ENCODE results near the gene WDR47. TPM values are rescaled to one million over a fixed set of nuclear protein-coding genes. Genes with fewer than 3 reads are reported as not detected.

WDR47 gene
- total RNA-seq, 1 experiment from 2014 or later = 6.6 TPM

- no peak overlapping the region for H2BK15ac ChIP-seq (ENCODE audit: low read depth, low read length)
- no peak overlapping the region for H2BK12ac ChIP-seq (ENCODE audit: insufficient read length, low read depth, low read length)
- peaks cover 0 to 3% of the 10 kb centered on the region in 2 experiments; a peak in 1 of 5 replicates for H3K9me3 Mint-ChIP-seq
- no peak overlapping the region for H4K5ac ChIP-seq (ENCODE audit: insufficient read length, low read depth, low read length)
- H3K27ac Mint-ChIP-seq = peak overlapping the region; percentile 13 to 65 (median 16); a peak in 3 of 7 replicates
- no peak overlapping the region for H3K18ac ChIP-seq (ENCODE audit: insufficient read length, low read depth, low read length)
- H4K20me1 ChIP-seq (ENCODE audit: control insufficient read depth, insufficient read depth, insufficient read length) = no peaks in the 10 kb centered on the region
- H2AFZ ChIP-seq (ENCODE audit: low read length) = no peak overlapping the region
- no peaks in the 10 kb centered on the region for H3K27me3 ChIP-seq (ENCODE audit: insufficient read depth, low read length)
- H3K79me1 ChIP-seq (ENCODE audit: insufficient read depth, low read depth, low read length, poor library complexity, severe bottlenecking) = no peaks in the 10 kb centered on the region
- H3T11ph ChIP-seq (ENCODE audit: low read length) = no peak overlapping the region
- H3K9me3 ChIP-seq (ENCODE audit: control insufficient read depth, low read depth, low read length) = no peaks in the 10 kb centered on the region
- H3K9ac ChIP-seq (ENCODE audit: extremely low read depth, insufficient read length, low read length) = no peak overlapping the region
- TF ChIP-seq CTCF (conservative IDR thresholded peaks at IDR 0.05) = no peak
- DNase-seq = no peak
- H2AK5ac ChIP-seq (ENCODE audit: insufficient read length, low read length) = no peak overlapping the region
- H3K14ac ChIP-seq (ENCODE audit: insufficient read depth, low read length) = no peak overlapping the region
- no peaks in the 10 kb centered on the region for H3K27me3 Mint-ChIP-seq (ENCODE audit: low read depth)
- H3K4me3 Mint-ChIP-seq = no peak overlapping the region
- no peak overlapping the region for H2BK120ac ChIP-seq (ENCODE audit: low read depth, low read length, poor library complexity, severe bottlenecking)
- H2BK20ac ChIP-seq (ENCODE audit: low read depth, low read length, poor library complexity, severe bottlenecking) = no peak overlapping the region
- H3K4ac ChIP-seq (ENCODE audit: low read depth, low read length) = no peak overlapping the region
- H3K23me2 ChIP-seq (ENCODE audit: insufficient read length, low read depth, low read length, poor library complexity, severe bottlenecking) = no peaks in the 10 kb centered on the region
- no peak overlapping the region for H4K8ac ChIP-seq (replicated peaks; ENCODE audit: insufficient read length, low read depth, low read length)
- H3K23ac ChIP-seq (ENCODE audit: insufficient read length, low read depth, low read length) = no peak overlapping the region
- peaks cover 2% of the 10 kb centered on the region; the same call in 1 of the 2 replicates for H3K4me1 ChIP-seq (ENCODE audit: insufficient read depth, low read length)
- no peak overlapping the region for H3K27ac ChIP-seq (ENCODE audit: insufficient read length, low read depth, low read length)
- peaks cover 24 to 25% of the 10 kb centered on the region in 2 experiments for H3K4me1 Mint-ChIP-seq
- no CpG with 5 or more reads among the region's 5 CpGs for WGBS (ENCODE audit: extremely low coverage, insufficient read length, low lambda C conversion rate)
- H3K36me3 Mint-ChIP-seq (ENCODE audit: insufficient read depth in 1 of 3, low read depth in 3 of 3) = peaks cover 0 to 2% (median 1%) of the 10 kb centered on the region in 3 experiments; a peak in 2 of 7 replicates
- no peak overlapping the region for H3K4me2 ChIP-seq (ENCODE audit: insufficient read depth, insufficient read length, low read length)
- no peak overlapping the region for H4K91ac ChIP-seq (ENCODE audit: insufficient read length, low read depth, low read length)
- no peak overlapping the region for H3K56ac ChIP-seq (ENCODE audit: insufficient read length, low read depth, low read length)
- H3K79me2 ChIP-seq (ENCODE audit: insufficient read depth, low read length) = no peaks in the 10 kb centered on the region; the same call in 1 of the 2 replicates
- H2BK5ac ChIP-seq (ENCODE audit: insufficient read length, low read length) = no peak overlapping the region
Observed at GRCh38 chr1:109080441-109081082, 38.7 kb upstream of the WDR47 start.
